Kidney epithelial cell (primary cell): ENCODE measurements around the gene LRP5. TPM values are rescaled to one million over a fixed set of nuclear protein-coding genes. Genes with fewer than 3 reads are reported as not detected.

ENCODE experiments used
- DNase-seq: peaks from one replicate; pipeline ENCODE4 v3.0.0-alpha.2; 2010; ENCODE audit warnings: low read depth
- H3K27me3 ChIP-seq: 2 replicates; pipeline ENCODE4 v1.6.0; 2011; ENCODE audit warnings: low read length; ENCODE audit not compliant: control insufficient read depth, insufficient read depth
- H3K36me3 ChIP-seq: 2 replicates; pipeline ENCODE4 v1.5.1; 2011; ENCODE audit warnings: low read length; ENCODE audit not compliant: control insufficient read depth, insufficient read depth
- H3K4me3 ChIP-seq: 2 replicates; pipeline ENCODE4 v1.5.1; 2011; ENCODE audit warnings: low read depth, mild to moderate bottlenecking, control low read depth, low read length
- CTCF ChIP-seq: IDR thresholded peaks from 2 replicates; pipeline ENCODE4 v1.5.1; 2011; ENCODE audit warnings: mild to moderate bottlenecking, moderate library complexity, low read length, control low read depth, inconsistent platforms; ENCODE audit not compliant: insufficient read depth, poor library complexity, severe bottlenecking
- total RNA-seq: library from RNA; depleted of rRNA; stranded (reverse); fragments of >200 nt; gene quantifications from 2 replicates; pipeline ENCODE4 v1.2.3, GENCODE V29; 2015

Gene LRP5
- total RNA-seq, 1 donor from 2014 or later: 31.6 TPM

- TF ChIP-seq CTCF: no peak
- Histone ChIP-seq H3K4me3 (no peak overlapping the region), H3K36me3 (no peaks in the 10 kb centered on the region), H3K27me3 (no peaks in the 10 kb centered on the region)
- DNase-seq: no peak
Measured at GRCh38 chr11:68469122-68469521, 156.7 kb downstream of the LRP5 start.

DNA sequence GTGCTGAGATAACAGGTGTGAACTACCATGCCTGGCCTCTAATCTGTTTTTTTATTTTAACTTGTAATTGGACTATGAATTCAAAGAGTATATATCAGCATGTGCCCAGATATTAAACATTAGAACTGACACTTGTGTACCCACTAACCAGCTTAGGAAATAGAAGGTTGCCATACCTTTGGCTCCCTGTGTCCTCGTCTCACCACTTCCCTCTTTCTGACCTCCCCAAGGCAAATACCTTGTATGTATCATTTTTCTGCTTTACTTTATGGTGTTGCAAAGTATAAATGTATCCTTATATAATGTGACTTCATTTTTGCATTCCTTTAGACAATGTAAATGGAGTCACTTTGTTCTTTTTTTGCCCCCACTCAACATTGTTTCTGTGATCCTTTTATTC, 157.3 kb downstream of the LRP5 start:
- H3K36me3 ChIP-seq: no peaks in the 10 kb centered on the region
- no peak for DNase-seq
- no peak overlapping the region for H3K4me3 ChIP-seq
- TF ChIP-seq CTCF: no peak
- H3K27me3 ChIP-seq: no peaks in the 10 kb centered on the region

- Histone ChIP-seq H3K27me3 (no peaks in the 10 kb centered on the region), H3K4me3 (no peak overlapping the region), H3K36me3 (no peaks in the 10 kb centered on the region)
- no peak for TF ChIP-seq CTCF
- no peak for DNase-seq
Measured at GRCh38 chr11:68470304-68470811, 158.0 kb downstream of the LRP5 start.

GRCh38 chr11:68471360-68472340, 159.3 kb downstream of the LRP5 start:
- Histone ChIP-seq H3K36me3 (no peaks in the 10 kb centered on the region), H3K4me3 (no peak overlapping the region), H3K27me3 (no peaks in the 10 kb centered on the region)
- DNase-seq: peak; percentile 51
- no peak for TF ChIP-seq CTCF

GRCh38 chr11:68472778-68473177, 160.4 kb downstream of the LRP5 start:
- Histone ChIP-seq H3K4me3 (no peak overlapping the region), H3K27me3 (no peaks in the 10 kb centered on the region), H3K36me3 (no peaks in the 10 kb centered on the region)
- TF ChIP-seq CTCF: no peak
- no peak for DNase-seq
